HG03159 (cell line): ENCODE data around the gene CD99.
"Not testable (repeated sequence)": the region's sequence is repeated elsewhere in the genome, so short reads cannot be mapped to it uniquely, and the experiment has no call there.

ENCODE experiments used
- ATAC-seq: cut with Tn5 transposase; IDR thresholded peaks from one replicate; pipeline ENCODE4 v1.9.1; 2021; ENCODE audit warnings: mild to moderate bottlenecking, moderate library complexity; ENCODE audit not compliant: unreplicated experiment

CD99 gene

DNA sequence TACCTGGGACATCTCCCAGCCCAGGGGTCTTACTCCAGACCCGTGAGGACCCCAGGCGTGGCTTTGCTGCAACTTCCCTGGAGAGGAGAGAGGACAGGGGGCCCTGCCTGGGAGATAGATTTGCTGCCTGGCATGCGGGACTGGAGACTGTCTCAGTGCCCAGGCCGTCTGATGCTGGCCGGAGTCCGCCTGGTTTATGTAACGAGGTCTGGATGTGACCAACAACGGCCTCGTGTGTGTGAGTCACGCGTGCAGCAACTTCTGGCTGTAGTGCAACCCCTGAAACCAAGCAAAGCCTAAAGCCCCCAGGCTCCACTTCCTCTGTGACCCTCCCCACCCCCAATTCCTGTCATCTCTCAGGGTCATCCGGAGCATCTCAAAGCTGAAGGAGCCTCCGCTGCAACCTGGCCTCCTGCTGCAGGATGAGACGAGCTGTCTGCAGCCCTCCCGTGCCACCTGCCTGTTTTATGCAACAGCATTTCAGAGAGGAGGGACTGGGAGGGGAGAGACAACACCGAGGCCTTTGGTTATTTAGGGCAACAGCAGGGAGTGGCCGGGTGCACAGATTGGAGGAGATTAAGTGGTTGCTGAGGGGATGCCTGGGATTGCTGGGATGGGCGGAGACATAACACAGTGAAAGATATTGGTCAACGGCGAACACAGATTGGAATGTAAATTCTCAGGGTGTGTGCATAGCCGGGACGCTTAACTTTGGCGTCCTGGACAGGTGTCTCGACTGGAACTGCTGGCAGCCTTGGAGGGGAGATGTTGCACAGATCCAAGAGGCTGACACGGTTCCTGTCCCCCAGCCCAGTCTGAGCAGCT, 76.7 kb downstream of the CD99 start:
- no peak for ATAC-seq

DNA sequence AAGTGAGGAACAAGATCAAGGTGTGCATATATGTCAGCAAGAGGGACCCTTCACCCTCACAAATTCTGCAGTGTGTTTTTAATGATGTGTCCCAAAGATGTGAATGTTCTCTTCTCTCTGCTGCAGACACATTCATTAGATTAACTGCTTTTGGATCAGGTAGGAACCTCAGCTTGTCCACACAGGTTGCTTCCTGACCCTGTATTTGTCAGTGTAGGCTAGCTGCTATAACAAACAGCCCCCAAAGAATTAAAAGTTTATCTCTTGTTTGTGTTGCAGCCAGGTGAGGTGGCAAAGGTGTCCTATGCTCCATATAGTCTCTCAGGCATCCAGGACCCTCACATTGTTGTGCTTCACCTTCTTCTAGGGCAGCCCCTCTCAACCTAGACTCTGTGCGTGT, 78.5 kb downstream of the CD99 start:
- no peak for ATAC-seq

DNA sequence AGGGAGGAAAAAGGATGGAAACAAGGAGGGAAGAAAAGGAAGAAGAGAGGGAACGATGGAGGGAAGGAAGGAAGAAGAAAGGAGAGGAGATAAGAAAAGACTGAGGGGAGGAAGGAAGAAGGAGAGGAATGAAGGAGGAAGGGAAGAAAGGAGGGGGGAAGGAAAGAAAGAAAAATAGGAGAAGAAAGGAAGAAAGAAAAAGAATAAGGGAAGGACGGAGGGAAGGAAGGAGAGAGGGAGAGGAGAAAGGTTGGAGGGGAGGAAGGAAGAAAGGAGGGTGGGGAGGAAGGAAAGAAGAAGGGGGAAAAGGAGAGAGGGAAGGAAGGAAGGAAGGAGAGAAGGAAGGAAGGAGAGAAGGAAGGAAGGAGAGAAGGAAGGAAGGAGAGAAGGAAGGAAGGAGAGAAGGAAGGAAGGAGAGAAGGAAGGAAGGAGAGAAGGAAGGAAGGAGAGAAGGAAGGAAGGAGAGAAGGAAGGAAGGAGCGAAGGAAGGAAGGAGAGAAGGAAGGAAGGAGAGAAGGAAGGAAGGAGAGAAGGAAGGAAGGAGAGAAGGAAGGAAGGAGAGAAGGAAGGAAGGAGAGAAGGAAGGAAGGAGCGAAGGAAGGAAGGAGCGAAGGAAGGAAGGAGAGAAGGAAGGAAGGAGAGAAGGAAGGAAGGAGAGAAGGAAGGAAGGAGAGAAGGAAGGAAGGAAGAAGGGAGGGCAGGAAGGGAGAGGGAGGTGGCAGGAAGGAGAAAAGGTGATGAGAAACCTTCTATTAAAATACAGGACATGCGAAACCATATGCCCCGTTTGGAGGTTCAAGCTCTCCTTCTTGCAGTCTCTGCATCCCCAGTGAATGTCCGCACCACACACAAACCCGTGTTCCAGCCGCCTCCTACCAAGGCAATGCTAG, 82.3 kb downstream of the CD99 start:
- not testable (repeated sequence) for ATAC-seq

- no peak for ATAC-seq
Measured at GRCh38 chrX:2774057-2774456, 83.0 kb downstream of the CD99 start.

DNA sequence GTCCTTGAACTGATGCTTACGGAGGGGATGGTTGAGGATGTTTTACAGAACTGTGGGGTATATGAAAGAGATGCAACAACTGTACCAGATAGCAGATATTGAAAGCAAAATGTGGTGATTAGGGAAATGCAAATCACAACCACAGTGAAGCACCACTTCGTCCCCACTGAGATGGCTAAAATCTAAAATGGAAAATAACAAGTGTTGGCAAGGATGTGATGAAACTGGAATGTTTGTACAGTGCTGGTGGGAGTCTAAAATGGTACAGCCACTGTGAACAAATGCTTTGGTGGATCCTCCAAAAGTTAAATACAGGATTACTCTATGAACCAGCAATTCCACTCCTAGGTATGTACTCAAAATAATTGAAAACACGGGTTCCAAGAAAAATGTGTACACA, 83.7 kb downstream of the CD99 start:
- ATAC-seq, result no peak

GRCh38 chrX:2780472-2781225, 89.6 kb downstream of the CD99 start:
- ATAC-seq, result peak; percentile 48

DNA sequence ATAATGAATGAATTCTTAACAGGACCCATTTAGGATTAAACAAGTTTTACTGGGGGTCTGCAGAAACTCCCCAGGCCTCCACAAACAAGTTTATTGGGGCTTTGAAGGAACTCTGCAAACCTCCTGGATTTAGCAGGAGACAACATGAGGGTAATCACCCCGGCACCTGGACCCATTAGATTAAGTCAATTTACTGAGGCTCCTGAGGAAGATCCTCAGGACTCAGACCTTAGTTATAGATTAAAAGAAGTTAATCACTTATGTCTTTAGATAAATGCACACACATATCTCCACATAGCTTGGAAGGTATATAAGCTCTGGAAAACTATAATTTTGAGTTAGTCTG, 90.1 kb downstream of the CD99 start:
- no peak for ATAC-seq

GRCh38 chrX:2781698-2782097, 90.6 kb downstream of the CD99 start:
- peak; percentile 52 for ATAC-seq

- ATAC-seq, result no peak
Measured at GRCh38 chrX:2782171-2782570, 91.1 kb downstream of the CD99 start.

DNA sequence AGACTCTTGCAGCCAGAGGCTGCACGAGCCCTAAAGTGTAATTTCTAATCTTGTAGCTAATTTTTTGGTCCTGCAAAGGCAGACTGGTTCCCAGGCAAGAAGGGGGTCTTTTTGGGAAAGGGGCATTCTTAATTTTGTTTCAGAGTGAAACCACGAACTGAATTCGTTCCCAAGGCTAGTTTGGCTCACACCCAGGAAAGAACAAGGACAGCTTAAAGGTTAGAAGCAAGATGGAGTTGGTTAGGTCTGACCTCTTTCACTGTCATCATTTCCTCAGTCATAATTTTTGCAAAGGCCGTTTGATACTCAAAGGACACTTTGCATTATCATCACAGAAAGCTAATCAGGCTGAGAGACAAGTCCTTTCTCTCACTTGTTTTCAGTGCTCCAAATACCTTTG, 91.7 kb downstream of the CD99 start:
- ATAC-seq, result no peak

- no peak for ATAC-seq
Measured at GRCh38 chrX:2784026-2784425, 92.9 kb downstream of the CD99 start.

DNA sequence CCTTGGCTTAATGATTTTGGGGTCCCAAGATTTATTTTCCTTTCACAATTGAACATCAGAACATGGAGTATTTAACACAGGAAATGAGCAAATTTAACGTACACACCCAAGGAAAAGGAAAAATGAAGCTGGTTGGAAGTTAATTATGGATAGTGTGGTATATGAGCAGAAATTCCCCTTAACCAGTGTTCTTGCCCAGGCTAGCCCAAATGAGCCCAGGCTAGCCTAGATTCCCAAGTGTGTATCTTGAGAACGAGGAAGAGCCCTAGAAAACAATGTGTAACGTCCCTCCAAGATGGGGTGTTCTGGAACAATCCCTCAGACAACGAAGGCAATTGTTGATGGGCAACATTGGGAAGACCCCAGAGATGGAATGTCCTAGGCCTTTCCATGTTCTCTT, 94.4 kb downstream of the CD99 start:
- no peak for ATAC-seq

DNA sequence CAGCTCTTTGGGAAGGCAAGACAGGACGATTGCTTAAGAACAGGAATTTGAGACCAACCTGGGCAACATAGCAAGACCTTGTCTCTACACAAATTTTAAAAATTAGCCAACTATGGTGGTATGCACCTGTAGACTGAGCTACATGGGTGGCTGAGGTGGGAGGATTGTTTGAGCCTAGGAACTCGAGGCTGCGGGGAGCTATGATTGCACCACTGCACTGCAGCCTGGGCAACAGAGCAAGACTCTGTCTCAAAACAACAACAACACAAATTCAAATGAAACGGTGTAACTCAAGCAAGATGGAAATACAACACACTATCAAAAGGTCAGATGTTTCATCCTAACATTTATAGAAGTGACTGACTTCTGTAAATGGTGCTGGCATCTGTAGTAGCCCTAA, 97.9 kb downstream of the CD99 start:
- no peak for ATAC-seq

DNA sequence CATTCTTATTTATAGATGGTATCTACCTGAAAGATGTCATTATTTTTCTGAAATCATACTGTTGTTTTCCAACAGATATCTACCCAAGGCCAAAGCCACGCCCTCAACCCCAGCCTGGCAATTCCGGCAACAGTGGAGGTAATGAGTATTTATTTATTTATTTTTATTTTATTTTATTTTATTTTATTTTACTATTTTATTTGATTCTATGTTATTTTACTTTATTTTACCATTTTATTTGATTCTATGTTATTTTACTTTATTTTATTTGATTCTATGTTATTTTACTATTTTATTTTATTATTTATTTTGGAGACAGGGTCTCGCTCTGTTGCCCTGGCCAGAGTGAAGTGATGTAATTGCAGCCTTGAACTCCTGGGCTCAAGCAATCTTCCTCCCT, 98.5 kb downstream of the CD99 start:
- ATAC-seq, result no peak
